ENCODE results near the gene INF2.

- no peak for TF ChIP-seq EZH2phosphoT487 (IDR thresholded peaks at IDR 0.05; ENCODE audit: low read length)
- TF ChIP-seq, protein P1, sequence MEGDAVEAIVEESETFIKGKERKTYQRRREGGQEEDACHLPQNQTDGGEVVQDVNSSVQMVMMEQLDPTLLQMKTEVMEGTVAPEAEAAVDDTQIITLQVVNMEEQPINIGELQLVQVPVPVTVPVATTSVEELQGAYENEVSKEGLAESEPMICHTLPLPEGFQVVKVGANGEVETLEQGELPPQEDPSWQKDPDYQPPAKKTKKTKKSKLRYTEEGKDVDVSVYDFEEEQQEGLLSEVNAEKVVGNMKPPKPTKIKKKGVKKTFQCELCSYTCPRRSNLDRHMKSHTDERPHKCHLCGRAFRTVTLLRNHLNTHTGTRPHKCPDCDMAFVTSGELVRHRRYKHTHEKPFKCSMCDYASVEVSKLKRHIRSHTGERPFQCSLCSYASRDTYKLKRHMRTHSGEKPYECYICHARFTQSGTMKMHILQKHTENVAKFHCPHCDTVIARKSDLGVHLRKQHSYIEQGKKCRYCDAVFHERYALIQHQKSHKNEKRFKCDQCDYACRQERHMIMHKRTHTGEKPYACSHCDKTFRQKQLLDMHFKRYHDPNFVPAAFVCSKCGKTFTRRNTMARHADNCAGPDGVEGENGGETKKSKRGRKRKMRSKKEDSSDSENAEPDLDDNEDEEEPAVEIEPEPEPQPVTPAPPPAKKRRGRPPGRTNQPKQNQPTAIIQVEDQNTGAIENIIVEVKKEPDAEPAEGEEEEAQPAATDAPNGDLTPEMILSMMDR (IDR thresholded peaks at IDR 0.05; ENCODE audit: low read length) = no peak
- TF ChIP-seq EZH2 (optimal IDR thresholded peaks at IDR 0.05; ENCODE audit: low read depth, low read length) = no peak
Observed at GRCh38 chr14:104745431-104745830, 56.0 kb downstream of the INF2 start.

Data from MM.1S (cell line).